CMK (cell line): ENCODE measurements around the gene CC2D1B.

Experiments
- DNase-seq: peaks from one replicate; pipeline ENCODE4 v3.0.0-alpha.2; 2010; ENCODE audit warnings: low read depth

CC2D1B gene

GRCh38 chr1:52305417-52306226, 60.4 kb downstream of the CC2D1B start:
- DNase-seq = no peak
